NCI-H460 (cell line): Measurements from ENCODE around the gene OR5C1. TPM values are rescaled to one million over a fixed set of nuclear protein-coding genes. Genes with fewer than 3 reads are reported as not detected.

ENCODE experiments used
- total RNA-seq: library from RNA; depleted of rRNA; stranded (reverse); fragments of >200 nt; shearing (Covaris generic); gene quantifications from 2 replicates; pipeline ENCODE4 v1.2.3, GENCODE V29; 2014; rRNA removed

The OR5C1 gene
- total RNA-seq, 1 experiment from 2014 or later, result not detected

Other genes starting within 250 kb of the OR5C1 start
- not detected in 2 replicates for gene OR1N2, start 235.8 kb upstream of the OR5C1 start, total RNA-seq
- 0.27 TPM in 1 of 2 replicates, not detected in the other for gene OR1L8, start 205.5 kb upstream of the OR5C1 start, total RNA-seq
- not detected in 2 replicates for gene OR1Q1, start 174.2 kb upstream of the OR5C1 start, total RNA-seq
- not detected in 2 replicates for gene OR1B1, start 131.3 kb upstream of the OR5C1 start, total RNA-seq
- gene OR1L1, start 127.2 kb upstream of the OR5C1 start, total RNA-seq, result not detected in 2 replicates
- not detected in 2 replicates for gene OR1L3, start 113.8 kb upstream of the OR5C1 start, total RNA-seq
- gene OR1L4, start 64.9 kb upstream of the OR5C1 start, total RNA-seq, result not detected in 2 replicates
- gene OR1L6, start 46.6 kb upstream of the OR5C1 start, total RNA-seq, result not detected in 2 replicates
- not detected in 2 replicates for gene OR1K1, start 11.2 kb downstream of the OR5C1 start, total RNA-seq
- gene PDCL, start 39.7 kb downstream of the OR5C1 start, total RNA-seq, result 25.9 and 32.3 TPM in 2 replicates
- 58.7 and 63.6 TPM in 2 replicates for gene RC3H2, start 116.4 kb downstream of the OR5C1 start, total RNA-seq
- 17.0 and 19.8 TPM in 2 replicates for gene ZBTB6, start 124.4 kb downstream of the OR5C1 start, total RNA-seq
- gene ZBTB26, start 142.6 kb downstream of the OR5C1 start, total RNA-seq, result 5.9 and 8.2 TPM in 2 replicates
- gene RABGAP1, start 152.1 kb downstream of the OR5C1 start, total RNA-seq, result 16.7 and 21.4 TPM in 2 replicates
- 0.20 and 0.49 TPM in 2 replicates for gene GPR21, start 244.7 kb downstream of the OR5C1 start, total RNA-seq